ENCODE data around the gene CBLC. TPM values are rescaled to one million over a fixed set of nuclear protein-coding genes. Genes with fewer than 3 reads are reported as not detected.

CBLC gene
- polyA plus RNA-seq, 1 of the 3 experiments (the other 2 are of a cell fraction), result not detected

- Histone ChIP-seq H3K4me2 (no peak overlapping the region), H2AFZ (ENCODE audit: low read depth) (no peak overlapping the region), H4K20me1 (ENCODE audit: insufficient read depth) (no peaks in the 10 kb centered on the region), H3F3A (replicated peaks; ENCODE audit: insufficient read depth) (no peaks in the 10 kb centered on the region), H3K36me3 (replicated peaks in 1 of 2; ENCODE audit: control insufficient read depth in 1 of 2, insufficient read depth in 2 of 2, low read length in 1 of 2) (no peaks in the 10 kb centered on the region), H3K4me3 (ENCODE audit: low read depth in 2 of 2, low read length in 1 of 2) (no peak overlapping the region), H3K79me2 (ENCODE audit: insufficient read depth) (no peaks in the 10 kb centered on the region), H3K4me1 (ENCODE audit: control insufficient read depth in 1 of 2, insufficient read depth in 2 of 2, low read depth in 1 of 2, low read length in 1 of 2) (no peaks in the 10 kb centered on the region), H3K9me3 (no peaks in the 10 kb centered on the region), H3K9ac (no peak overlapping the region), H3K27me3 (ENCODE audit: insufficient read depth) (no peaks in the 10 kb centered on the region; the same call in 1 of the 2 replicates), H3K27ac (ENCODE audit: low read depth in 2 of 2, low read length in 1 of 2) (no peak overlapping the region), H3K9me2 (no peaks in the 10 kb centered on the region)
- CTCF ChIA-PET, result no interaction called here
- TF ChIP-seq FOSL2 (IDR thresholded peaks at IDR 0.05; ENCODE audit: borderline replicate concordance, low read depth), result no peak
- no peak for TF ChIP-seq POLR2AphosphoS5 (IDR thresholded peaks at IDR 0.05; ENCODE audit: low read depth, low read length)
- no peak for TF ChIP-seq RCOR1 (IDR thresholded peaks at IDR 0.05; ENCODE audit: low read length)
- no peak for TF ChIP-seq RFX5 (IDR thresholded peaks at IDR 0.05; ENCODE audit: low read length)
- no peak for TF ChIP-seq NFIC (IDR thresholded peaks at IDR 0.05; ENCODE audit: borderline replicate concordance)
- no peak for TF ChIP-seq SMC3 (IDR thresholded peaks at IDR 0.05; ENCODE audit: low read depth, low read length)
- TF ChIP-seq IRF3 (IDR thresholded peaks at IDR 0.05; ENCODE audit: low read depth, low read length), result no peak
- TF ChIP-seq TEAD4 (IDR thresholded peaks at IDR 0.05; ENCODE audit: borderline replicate concordance, insufficient read depth), result no peak
- no peak for TF ChIP-seq GATA2 (CRISPR knock-in tag; IDR thresholded peaks at IDR 0.05)
- TF ChIP-seq MEF2A (IDR thresholded peaks at IDR 0.05; ENCODE audit: borderline replicate concordance, low read depth), result no peak
- no peak for TF ChIP-seq NRF1 (IDR thresholded peaks at IDR 0.05; ENCODE audit: low read depth, low read length)
- TF ChIP-seq, protein P1, sequence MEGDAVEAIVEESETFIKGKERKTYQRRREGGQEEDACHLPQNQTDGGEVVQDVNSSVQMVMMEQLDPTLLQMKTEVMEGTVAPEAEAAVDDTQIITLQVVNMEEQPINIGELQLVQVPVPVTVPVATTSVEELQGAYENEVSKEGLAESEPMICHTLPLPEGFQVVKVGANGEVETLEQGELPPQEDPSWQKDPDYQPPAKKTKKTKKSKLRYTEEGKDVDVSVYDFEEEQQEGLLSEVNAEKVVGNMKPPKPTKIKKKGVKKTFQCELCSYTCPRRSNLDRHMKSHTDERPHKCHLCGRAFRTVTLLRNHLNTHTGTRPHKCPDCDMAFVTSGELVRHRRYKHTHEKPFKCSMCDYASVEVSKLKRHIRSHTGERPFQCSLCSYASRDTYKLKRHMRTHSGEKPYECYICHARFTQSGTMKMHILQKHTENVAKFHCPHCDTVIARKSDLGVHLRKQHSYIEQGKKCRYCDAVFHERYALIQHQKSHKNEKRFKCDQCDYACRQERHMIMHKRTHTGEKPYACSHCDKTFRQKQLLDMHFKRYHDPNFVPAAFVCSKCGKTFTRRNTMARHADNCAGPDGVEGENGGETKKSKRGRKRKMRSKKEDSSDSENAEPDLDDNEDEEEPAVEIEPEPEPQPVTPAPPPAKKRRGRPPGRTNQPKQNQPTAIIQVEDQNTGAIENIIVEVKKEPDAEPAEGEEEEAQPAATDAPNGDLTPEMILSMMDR (IDR thresholded peaks at IDR 0.05), result no peak
- TF ChIP-seq ELF1 (IDR thresholded peaks at IDR 0.05), result no peak
- TF ChIP-seq RAD21 (IDR thresholded peaks at IDR 0.05; ENCODE audit: low read length), result no peak
- no peak for TF ChIP-seq JUND (IDR thresholded peaks at IDR 0.05)
- DNase-seq, result peak; percentile 16
- 70% methylated on average over 2 of the region's 2 CpGs for WGBS (ENCODE audit: low lambda C conversion rate)
- POLR2A ChIA-PET, result no interaction called here
Measured at GRCh38 chr19:44816301-44816700, 38.6 kb downstream of the CBLC start.

DNA sequence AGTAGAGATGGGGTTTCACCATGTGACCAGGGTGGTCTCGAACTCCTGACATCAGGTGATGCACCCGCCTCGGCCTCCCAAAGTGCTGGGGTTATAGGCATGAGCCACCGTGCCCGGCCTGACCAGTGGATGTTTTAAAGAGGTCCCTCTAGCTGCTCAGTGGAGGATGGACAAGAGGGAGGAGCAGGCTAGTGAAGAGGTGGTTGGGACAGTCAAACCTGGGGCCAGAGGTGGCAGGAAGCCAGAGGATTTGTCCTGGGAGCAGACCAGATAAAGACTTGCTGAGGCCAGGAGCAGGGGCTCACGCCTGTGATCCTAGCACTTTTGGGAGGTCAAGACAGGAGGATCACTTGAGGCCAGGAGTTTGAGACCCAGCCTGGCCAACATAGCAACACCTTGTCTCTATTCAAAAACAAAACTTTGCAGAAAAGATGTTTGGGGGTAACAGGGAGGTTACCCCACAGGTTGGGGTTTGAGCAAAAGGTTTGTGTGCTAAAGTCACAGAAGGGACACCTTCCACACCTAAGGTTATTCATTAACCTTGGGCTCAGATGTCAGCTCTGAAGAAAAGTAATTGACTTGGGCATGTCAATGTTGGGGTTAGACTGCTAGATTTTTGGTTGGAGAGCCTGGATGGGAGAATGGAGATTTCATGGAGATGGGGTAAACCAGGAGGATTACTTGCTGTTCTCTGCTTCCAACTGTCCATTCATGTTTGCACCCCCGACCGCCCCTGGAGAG lies 40.2 kb downstream of the CBLC start:
- Histone ChIP-seq H3K4me2 (no peak overlapping the region), H2AFZ (ENCODE audit: low read depth) (no peak overlapping the region), H3K79me2 (ENCODE audit: insufficient read depth) (no peaks in the 10 kb centered on the region), H3K4me3 (ENCODE audit: low read depth in 2 of 2, low read length in 1 of 2) (no peak overlapping the region), H3K9ac (no peak overlapping the region), H3K9me3 (no peaks in the 10 kb centered on the region), H3K4me1 (ENCODE audit: control insufficient read depth in 1 of 2, insufficient read depth in 2 of 2, low read depth in 1 of 2, low read length in 1 of 2) (no peaks in the 10 kb centered on the region), H4K20me1 (ENCODE audit: insufficient read depth) (no peaks in the 10 kb centered on the region), H3K36me3 (replicated peaks in 1 of 2; ENCODE audit: control insufficient read depth in 1 of 2, insufficient read depth in 2 of 2, low read length in 1 of 2) (no peaks in the 10 kb centered on the region), H3K27ac (ENCODE audit: low read depth in 2 of 2, low read length in 1 of 2) (no peak overlapping the region), H3K27me3 (ENCODE audit: insufficient read depth) (peaks cover 14% of the 10 kb centered on the region; the same call in 1 of the 2 replicates), H3F3A (replicated peaks; ENCODE audit: insufficient read depth) (no peaks in the 10 kb centered on the region), H3K9me2 (no peaks in the 10 kb centered on the region)
- DNase-seq, result no peak
- WGBS (ENCODE audit: low lambda C conversion rate), result 44% methylated on average over 8 of the region's 8 CpGs
- ChIA-PET POLR2A (no interaction called here), CTCF (interaction anchor here (0.6 to 1.5 kb wide), 6 partner anchors 10 to 33 kb away, joined by 3 to 4 read pairs (median 3); no protein-coding TSS in a partner anchor)
- TF ChIP-seq EZH2phosphoT487 (IDR thresholded peaks at IDR 0.05; ENCODE audit: borderline replicate concordance, low read depth) (no peak), GABPA (IDR thresholded peaks at IDR 0.05; ENCODE audit: low read depth) (no peak), TAF1 (IDR thresholded peaks at IDR 0.05; ENCODE audit: borderline replicate concordance, low read depth, low read length) (no peak), RXRA (IDR thresholded peaks at IDR 0.05; ENCODE audit: borderline replicate concordance, low read depth) (no peak), MEF2A (IDR thresholded peaks at IDR 0.05; ENCODE audit: borderline replicate concordance, low read depth) (no peak), FOXJ3 (CRISPR knock-in tag; IDR thresholded peaks at IDR 0.05) (no peak), EP300 (IDR thresholded peaks at IDR 0.05; ENCODE audit: borderline replicate concordance in 1 of 2, low read depth in 1 of 2, low read length in 1 of 2) (no peak), POLR2AphosphoS5 (IDR thresholded peaks at IDR 0.05; ENCODE audit: low read depth, low read length) (no peak), YY1 (IDR thresholded peaks at IDR 0.05; ENCODE audit: low read depth) (no peak), RCOR1 (IDR thresholded peaks at IDR 0.05; ENCODE audit: low read length) (no peak), JUND (IDR thresholded peaks at IDR 0.05) (no peak), SMC3 (IDR thresholded peaks at IDR 0.05; ENCODE audit: low read depth, low read length) (no peak), NFIC (IDR thresholded peaks at IDR 0.05; ENCODE audit: borderline replicate concordance) (no peak)
- TF ChIP-seq, protein P2, sequence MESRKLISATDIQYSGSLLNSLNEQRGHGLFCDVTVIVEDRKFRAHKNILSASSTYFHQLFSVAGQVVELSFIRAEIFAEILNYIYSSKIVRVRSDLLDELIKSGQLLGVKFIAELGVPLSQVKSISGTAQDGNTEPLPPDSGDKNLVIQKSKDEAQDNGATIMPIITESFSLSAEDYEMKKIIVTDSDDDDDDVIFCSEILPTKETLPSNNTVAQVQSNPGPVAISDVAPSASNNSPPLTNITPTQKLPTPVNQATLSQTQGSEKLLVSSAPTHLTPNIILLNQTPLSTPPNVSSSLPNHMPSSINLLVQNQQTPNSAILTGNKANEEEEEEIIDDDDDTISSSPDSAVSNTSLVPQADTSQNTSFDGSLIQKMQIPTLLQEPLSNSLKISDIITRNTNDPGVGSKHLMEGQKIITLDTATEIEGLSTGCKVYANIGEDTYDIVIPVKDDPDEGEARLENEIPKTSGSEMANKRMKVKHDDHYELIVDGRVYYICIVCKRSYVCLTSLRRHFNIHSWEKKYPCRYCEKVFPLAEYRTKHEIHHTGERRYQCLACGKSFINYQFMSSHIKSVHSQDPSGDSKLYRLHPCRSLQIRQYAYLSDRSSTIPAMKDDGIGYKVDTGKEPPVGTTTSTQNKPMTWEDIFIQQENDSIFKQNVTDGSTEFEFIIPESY (IDR thresholded peaks at IDR 0.05; ENCODE audit: borderline replicate concordance, low read depth), result no peak

Measured in SK-N-SH (cell line).